ENCODE data around the gene AFF1. TPM values are rescaled to one million over a fixed set of nuclear protein-coding genes. Genes with fewer than 3 reads are reported as not detected.

AFF1 gene
- total and polyA plus RNA-seq, 4 donors = 7.2 to 42.8 (median 21.5) TPM

GRCh38 chr4:87037671-87038334 is 103.0 kb downstream of the AFF1 start:
- Histone ChIP-seq H3K27me3 (ENCODE audit: control insufficient read depth in 4 of 4, insufficient read depth in 4 of 4, low read length in 3 of 4) (no peaks in the 10 kb centered on the region), H3K9me3 (ENCODE audit: control insufficient read depth in 4 of 4, low read length in 3 of 4) (no peaks in the 10 kb centered on the region), H3K9ac (ENCODE audit: low read depth in 1 of 2, low read length in 2 of 2) (no peak overlapping the region), H3K4me1 (ENCODE audit: control insufficient read depth in 4 of 4, insufficient read depth in 4 of 4, low read length in 3 of 4) (peaks cover 5 to 41% (median 23%) of the 10 kb centered on the region in 4 donors), H3K4me3 (ENCODE audit: low read depth in 1 of 3, low read length in 3 of 3) (no peak overlapping the region), H3K36me3 (ENCODE audit: control insufficient read depth in 4 of 4, insufficient read depth in 3 of 4, low read depth in 1 of 4, low read length in 3 of 4) (no peaks in the 10 kb centered on the region), H3K27ac (ENCODE audit: low read depth in 1 of 2, low read length in 2 of 2) (no peak overlapping the region)
- WGBS = 68% methylated on average over 5 of the region's 5 CpGs
- TF ChIP-seq YY1 (IDR thresholded peaks at IDR 0.05) = no peak
- no peak for TF ChIP-seq CTCF (IDR thresholded peaks at IDR 0.05; ENCODE audit: low read depth, low read length, missing input control)
- TF ChIP-seq FOXA2 (IDR thresholded peaks at IDR 0.05) = no peak
- TF ChIP-seq MAX (IDR thresholded peaks at IDR 0.05) = no peak
- TF ChIP-seq HNF4A (conservative IDR thresholded peaks at IDR 0.05) = no peak
- TF ChIP-seq, protein P1, sequence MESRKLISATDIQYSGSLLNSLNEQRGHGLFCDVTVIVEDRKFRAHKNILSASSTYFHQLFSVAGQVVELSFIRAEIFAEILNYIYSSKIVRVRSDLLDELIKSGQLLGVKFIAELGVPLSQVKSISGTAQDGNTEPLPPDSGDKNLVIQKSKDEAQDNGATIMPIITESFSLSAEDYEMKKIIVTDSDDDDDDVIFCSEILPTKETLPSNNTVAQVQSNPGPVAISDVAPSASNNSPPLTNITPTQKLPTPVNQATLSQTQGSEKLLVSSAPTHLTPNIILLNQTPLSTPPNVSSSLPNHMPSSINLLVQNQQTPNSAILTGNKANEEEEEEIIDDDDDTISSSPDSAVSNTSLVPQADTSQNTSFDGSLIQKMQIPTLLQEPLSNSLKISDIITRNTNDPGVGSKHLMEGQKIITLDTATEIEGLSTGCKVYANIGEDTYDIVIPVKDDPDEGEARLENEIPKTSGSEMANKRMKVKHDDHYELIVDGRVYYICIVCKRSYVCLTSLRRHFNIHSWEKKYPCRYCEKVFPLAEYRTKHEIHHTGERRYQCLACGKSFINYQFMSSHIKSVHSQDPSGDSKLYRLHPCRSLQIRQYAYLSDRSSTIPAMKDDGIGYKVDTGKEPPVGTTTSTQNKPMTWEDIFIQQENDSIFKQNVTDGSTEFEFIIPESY (IDR thresholded peaks at IDR 0.05) = no peak
- TF ChIP-seq ATF3 (IDR thresholded peaks at IDR 0.05) = no peak
- no peak for TF ChIP-seq EGR1 (IDR thresholded peaks at IDR 0.05; ENCODE audit: low read depth in 2 of 2)
- TF ChIP-seq RXRA (IDR thresholded peaks at IDR 0.05) = no peak
- no peak for TF ChIP-seq TAF1 (conservative IDR thresholded peaks at IDR 0.05)
- no peak for TF ChIP-seq FOXA1 (IDR thresholded peaks at IDR 0.05)
- no peak for TF ChIP-seq REST (IDR thresholded peaks at IDR 0.05)
- TF ChIP-seq GABPA (IDR thresholded peaks at IDR 0.05 in 1 of 2, conservative IDR thresholded peaks at IDR 0.05 in 1 of 2) = no peak
- no peak for TF ChIP-seq NR2F2 (IDR thresholded peaks at IDR 0.05)
- TF ChIP-seq HNF4G (IDR thresholded peaks at IDR 0.05) = no peak
- TF ChIP-seq SP1 (IDR thresholded peaks at IDR 0.05) = no peak
- no peak for TF ChIP-seq RAD21 (IDR thresholded peaks at IDR 0.05)
- no peak for TF ChIP-seq JUND (IDR thresholded peaks at IDR 0.05)
- no peak for DNase-seq (ENCODE audit: low spot score)

All from liver (tissue), 9 donors.